Measurements from ENCODE around the gene HRH1. TPM values are rescaled to one million over a fixed set of nuclear protein-coding genes. Genes with fewer than 3 reads are reported as not detected.

Gene HRH1
- total and polyA plus RNA-seq, 2 donors (not counting 3 experiments of a cell fraction or from before 2014, with no cell fraction given): 16.2 to 21.2 TPM

- peaks cover 3% of the 10 kb centered on the region for H3K4me1 ChIP-seq (ENCODE audit: control insufficient read depth, extremely low read depth, insufficient read depth, low read length)
- intact Hi-C loops (cut with micrococcal nuclease) (no loop called here), dilution Hi-C loops (cut with MboI; ENCODE audit: extremely low pct_ligation_motif_present, low sequenced_read_pairs) (no loop called here)
- CTCF ChIA-PET: interaction anchor here (1.0 to 1.8 kb wide), 2 partner anchors 45 to 89 kb away, joined by 3 to 5 read pairs; no protein-coding TSS in a partner anchor
- no peak overlapping the region for H2AFZ ChIP-seq (ENCODE audit: low read depth, low read length)
- POLR2A ChIA-PET: no interaction called here
- H3K9me1 ChIP-seq (replicated peaks; ENCODE audit: control insufficient read depth, extremely low read depth, insufficient read depth, low read length): no peaks in the 10 kb centered on the region
- no peak overlapping the region for H3K4me2 ChIP-seq (ENCODE audit: insufficient read depth, low read length)
- H3K79me2 ChIP-seq (ENCODE audit: control insufficient read depth, insufficient read depth, low read length): no peaks in the 10 kb centered on the region
- H3K27ac ChIP-seq (ENCODE audit: insufficient read depth, low read depth, low read length): no peak overlapping the region
- FAIRE-seq (no peak), DNase-seq (ENCODE audit: low read depth, low spot score) (no peak)
- H3K9ac ChIP-seq (replicated peaks; ENCODE audit: extremely low read depth, insufficient read depth, low read length): no peak overlapping the region
- no peaks in the 10 kb centered on the region for H3K27me3 ChIP-seq (ENCODE audit: control insufficient read depth in 2 of 2, insufficient read depth in 2 of 2, low read length in 2 of 2)
- no peaks in the 10 kb centered on the region for H4K20me1 ChIP-seq (replicated peaks; ENCODE audit: control insufficient read depth, extremely low read depth, insufficient read depth, low read length)
- TF ChIP-seq, protein P1, sequence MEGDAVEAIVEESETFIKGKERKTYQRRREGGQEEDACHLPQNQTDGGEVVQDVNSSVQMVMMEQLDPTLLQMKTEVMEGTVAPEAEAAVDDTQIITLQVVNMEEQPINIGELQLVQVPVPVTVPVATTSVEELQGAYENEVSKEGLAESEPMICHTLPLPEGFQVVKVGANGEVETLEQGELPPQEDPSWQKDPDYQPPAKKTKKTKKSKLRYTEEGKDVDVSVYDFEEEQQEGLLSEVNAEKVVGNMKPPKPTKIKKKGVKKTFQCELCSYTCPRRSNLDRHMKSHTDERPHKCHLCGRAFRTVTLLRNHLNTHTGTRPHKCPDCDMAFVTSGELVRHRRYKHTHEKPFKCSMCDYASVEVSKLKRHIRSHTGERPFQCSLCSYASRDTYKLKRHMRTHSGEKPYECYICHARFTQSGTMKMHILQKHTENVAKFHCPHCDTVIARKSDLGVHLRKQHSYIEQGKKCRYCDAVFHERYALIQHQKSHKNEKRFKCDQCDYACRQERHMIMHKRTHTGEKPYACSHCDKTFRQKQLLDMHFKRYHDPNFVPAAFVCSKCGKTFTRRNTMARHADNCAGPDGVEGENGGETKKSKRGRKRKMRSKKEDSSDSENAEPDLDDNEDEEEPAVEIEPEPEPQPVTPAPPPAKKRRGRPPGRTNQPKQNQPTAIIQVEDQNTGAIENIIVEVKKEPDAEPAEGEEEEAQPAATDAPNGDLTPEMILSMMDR (IDR thresholded peaks at IDR 0.05; ENCODE audit: extremely low read depth in 1 of 2, insufficient read depth in 1 of 2, low read depth in 1 of 2, low read length in 2 of 2): no peak
- TF ChIP-seq EZH2 (IDR thresholded peaks at IDR 0.05; ENCODE audit: borderline replicate concordance, low read depth, low read length, severe bottlenecking): no peak
- no peak for TF ChIP-seq JUN (IDR thresholded peaks at IDR 0.05; ENCODE audit: borderline replicate concordance, insufficient read depth, insufficient read length, low read depth)
- no peak for TF ChIP-seq GATA2 (IDR thresholded peaks at IDR 0.05; ENCODE audit: insufficient read depth, insufficient read length, low read depth, low read length)
- TF ChIP-seq FOS (IDR thresholded peaks at IDR 0.05; ENCODE audit: borderline replicate concordance, insufficient read depth, low read length): no peak
- no peak for TF ChIP-seq MAX (IDR thresholded peaks at IDR 0.05; ENCODE audit: insufficient read depth, insufficient read length)
- TF ChIP-seq POLR2AphosphoS5 (IDR thresholded peaks at IDR 0.05; ENCODE audit: insufficient read depth, low read depth, low read length): no peak
- no peak overlapping the region for H3K4me3 ChIP-seq (replicated peaks in 1 of 3; ENCODE audit: insufficient read depth in 1 of 3, low read depth in 1 of 3, low read length in 3 of 3)
- BruUV-seq (replicated peaks): no TSS peak
- no peaks in the 10 kb centered on the region for H3K36me3 ChIP-seq (ENCODE audit: control insufficient read depth in 2 of 2, extremely low read depth in 1 of 2, insufficient read depth in 2 of 2, low read length in 2 of 2)
- H3K9me3 ChIP-seq (replicated peaks; ENCODE audit: control insufficient read depth, insufficient read depth, low read length): no peaks in the 10 kb centered on the region
These were observed 4.0 kb upstream of the HRH1 start for GRCh38 chr3:11150256-11150655.
